HEK293 (cell line): Measurements from ENCODE around the gene MYL9.

ENCODE experiments used
- CTCF ChIA-PET: fragments of 350-600 bp; formaldehyde crosslinking; extraction: SDS; loops from one replicate; lab custom pipeline; 2021; ENCODE audit warnings: antibody characterized with exemption; lab: Yijun Ruan, JAX
- POLR2A ChIA-PET: fragments of 300-600 bp; formaldehyde crosslinking; extraction: SDS; loops from one replicate; lab custom pipeline; 2020; ENCODE audit warnings: antibody characterized with exemption, inconsistent platforms; lab: Yijun Ruan, JAX
- H3K27ac ChIP-seq: fragments of 200-500 bp; sonication (Bioruptor generic); 2 replicates; pipeline ENCODE4 v1.5.1; 2014; ENCODE audit warnings: low read depth, low read length, control low read depth, inconsistent platforms; ENCODE audit errors: extremely low read depth
- H3K36me3 ChIP-seq, 2 experiments: fragments of 200-500 bp in 1 of 2; sonication (Bioruptor generic) in 1 of 2; 1 replicate in 1 of 2; 2 replicates in 1 of 2; pipeline ENCODE4 v1.5.1; 2014 to 2017; ENCODE audit warnings: inconsistent platforms in 2 of 2, low read length in 2 of 2; ENCODE audit not compliant: control insufficient read depth in 2 of 2, insufficient read depth in 1 of 2
- H3K4me1 ChIP-seq: fragments of 200-500 bp; sonication (Bioruptor generic); 2 replicates; pipeline ENCODE4 v1.5.1; 2014; ENCODE audit warnings: mild to moderate bottlenecking, low read length, inconsistent platforms; ENCODE audit not compliant: control insufficient read depth, insufficient read depth
- H3K4me3 ChIP-seq: 2 replicates; pipeline ENCODE4 v1.5.1; 2011; ENCODE audit warnings: low read depth, mild to moderate bottlenecking, control low read depth, low read length, moderate library complexity
- H3K9me3 ChIP-seq: fragments of 200-500 bp; sonication (Bioruptor generic); 2 replicates; pipeline ENCODE4 v1.5.1; 2014; ENCODE audit warnings: low read depth, low read length, inconsistent platforms; ENCODE audit not compliant: control insufficient read depth, insufficient read depth
- CTCF ChIP-seq: fragments of 450-650 bp; formaldehyde crosslinking; IDR thresholded peaks from 2 replicates; pipeline ENCODE4 v1.5.1; 2016; ENCODE audit warnings: missing biosample characterization, missing genetic modification characterization
- INSM2 ChIP-seq: fragments of 450-650 bp; formaldehyde crosslinking; IDR thresholded peaks from 2 replicates; pipeline ENCODE4 v1.5.1; 2016; ENCODE audit warnings: missing biosample characterization, missing genetic modification characterization
- SCRT1 ChIP-seq: fragments of 450-650 bp; formaldehyde crosslinking; IDR thresholded peaks from 2 replicates; pipeline ENCODE4 v1.5.1; 2016; ENCODE audit warnings: missing biosample characterization, missing genetic modification characterization, borderline replicate concordance
- SCRT2 ChIP-seq: fragments of 450-650 bp; formaldehyde crosslinking; IDR thresholded peaks from 2 replicates; pipeline ENCODE4 v1.5.1; 2016; ENCODE audit warnings: missing biosample characterization, missing genetic modification characterization
- WT1 ChIP-seq: fragments of 450-650 bp; formaldehyde crosslinking; IDR thresholded peaks from 2 replicates; pipeline ENCODE4 v1.5.1; 2016; ENCODE audit warnings: missing biosample characterization, missing genetic modification characterization
- ZNF148 ChIP-seq: fragments of 450-650 bp; formaldehyde crosslinking; IDR thresholded peaks from 2 replicates; pipeline ENCODE4 v1.5.0; 2017; ENCODE audit warnings: missing biosample characterization, missing genetic modification characterization, borderline replicate concordance
- ZNF2 ChIP-seq: fragments of 450-650 bp; formaldehyde crosslinking; IDR thresholded peaks from 2 replicates; pipeline ENCODE4 v1.5.1; 2016; ENCODE audit warnings: missing biosample characterization, missing genetic modification characterization
- ZNF302 ChIP-seq: fragments of 450-650 bp; formaldehyde crosslinking; IDR thresholded peaks from 2 replicates; pipeline ENCODE4 v1.5.1; 2016; ENCODE audit warnings: missing biosample characterization, missing genetic modification characterization, low read depth
- ZNF426 ChIP-seq: fragments of 450-650 bp; formaldehyde crosslinking; IDR thresholded peaks from 2 replicates; pipeline ENCODE4 v1.5.1; 2017; ENCODE audit warnings: missing biosample characterization, missing genetic modification characterization, mild to moderate bottlenecking, inconsistent platforms, moderate library complexity
- ZNF548 ChIP-seq: fragments of 450-650 bp; formaldehyde crosslinking; IDR thresholded peaks from 2 replicates; pipeline ENCODE4 v1.5.1; 2016; ENCODE audit warnings: missing biosample characterization, missing genetic modification characterization
- ZNF629 ChIP-seq: fragments of 450-650 bp; formaldehyde crosslinking; IDR thresholded peaks from 2 replicates; pipeline ENCODE4 v1.5.1; 2017; ENCODE audit warnings: missing biosample characterization, missing genetic modification characterization
- ZNF670 ChIP-seq: fragments of 450-650 bp; formaldehyde crosslinking; IDR thresholded peaks from 2 replicates; pipeline ENCODE4 v1.5.1; 2016; ENCODE audit warnings: missing biosample characterization, missing genetic modification characterization, low read depth
- ZNF768 ChIP-seq: fragments of 450-650 bp; formaldehyde crosslinking; IDR thresholded peaks from 2 replicates; pipeline ENCODE4 v1.5.1; 2018; ENCODE audit warnings: missing biosample characterization, mild to moderate bottlenecking, missing genetic modification characterization
- TF ChIP-seq, protein P1 (sequence below): fragments of 450-650 bp; IDR thresholded peaks from 2 replicates; pipeline ENCODE4 v1.5.1; 2018; ENCODE audit warnings: missing biosample characterization, mild to moderate bottlenecking, missing genetic modification characterization
- TF ChIP-seq, protein P2 (sequence below): fragments of 450-650 bp; formaldehyde crosslinking; IDR thresholded peaks from 2 replicates; pipeline ENCODE4 v1.5.1; 2017; ENCODE audit warnings: missing biosample characterization, missing genetic modification characterization

MYL9 gene

DNA sequence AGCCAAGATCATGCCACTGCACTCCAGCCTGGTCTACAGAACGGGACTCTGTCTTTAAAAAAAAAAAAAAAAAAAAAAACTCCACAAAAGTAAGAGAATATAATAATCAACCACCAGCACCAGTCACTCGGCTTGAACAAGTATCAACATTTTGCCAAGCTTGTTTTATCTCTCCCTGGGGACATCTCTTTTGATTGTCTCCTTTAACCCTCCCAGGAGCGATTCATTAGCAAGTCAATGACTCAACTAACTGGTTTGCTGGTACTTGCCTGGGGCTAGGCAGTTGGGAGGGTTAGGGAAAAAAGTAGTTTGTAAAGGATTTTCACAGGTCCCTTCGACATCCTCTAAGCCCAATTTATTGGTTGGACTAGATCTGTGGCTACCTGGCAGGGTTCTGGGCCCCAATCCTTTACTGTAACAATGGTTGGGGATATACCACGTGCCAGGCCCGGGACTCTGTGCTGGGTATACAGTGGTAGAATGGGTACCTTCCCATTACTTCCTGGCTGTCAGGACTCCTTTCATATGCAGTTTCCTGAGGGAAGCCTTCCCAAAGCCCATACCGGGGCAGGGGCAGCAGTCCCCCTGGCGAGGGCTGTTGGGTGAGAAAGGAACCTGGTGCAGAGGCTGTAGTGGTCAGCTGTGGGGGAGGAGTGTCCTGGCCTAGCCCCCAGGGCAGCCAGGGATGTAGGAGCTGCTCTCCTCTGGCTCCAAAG lies 44.2 kb downstream of the MYL9 start (continued):
- TF ChIP-seq WT1 (tag by site-specific recombination) (peak; percentile 90), ZNF302 (tag by site-specific recombination) (no peak), ZNF629 (peak; percentile 80), INSM2 (peak; percentile 87)

GRCh38 chr20:36587388-36588070 lies 46.2 kb downstream of the MYL9 start:
- Histone ChIP-seq H3K4me1 (peaks cover 6% of the 10 kb centered on the region), H3K9me3 (no peaks in the 10 kb centered on the region), H3K4me3 (no peak overlapping the region), H3K36me3 (peaks cover 0 to 52% of the 10 kb centered on the region in 2 experiments; a peak in 2 of 3 replicates), H3K27ac (no peak overlapping the region)
- POLR2A ChIA-PET = interaction anchor here (0.6 to 2.4 kb wide), 4 partner anchors 11 to 623 kb away, joined by 3 to 12 read pairs (median 8); partner anchors contain the start of gene RAB5IF
- CTCF ChIA-PET = interaction anchor here (0.5 to 2.2 kb wide), 3 partner anchors 18 to 436 kb away, joined by 3 to 14 read pairs (median 3); partner anchors contain the start of gene RAB5IF
- TF ChIP-seq, protein P1, sequence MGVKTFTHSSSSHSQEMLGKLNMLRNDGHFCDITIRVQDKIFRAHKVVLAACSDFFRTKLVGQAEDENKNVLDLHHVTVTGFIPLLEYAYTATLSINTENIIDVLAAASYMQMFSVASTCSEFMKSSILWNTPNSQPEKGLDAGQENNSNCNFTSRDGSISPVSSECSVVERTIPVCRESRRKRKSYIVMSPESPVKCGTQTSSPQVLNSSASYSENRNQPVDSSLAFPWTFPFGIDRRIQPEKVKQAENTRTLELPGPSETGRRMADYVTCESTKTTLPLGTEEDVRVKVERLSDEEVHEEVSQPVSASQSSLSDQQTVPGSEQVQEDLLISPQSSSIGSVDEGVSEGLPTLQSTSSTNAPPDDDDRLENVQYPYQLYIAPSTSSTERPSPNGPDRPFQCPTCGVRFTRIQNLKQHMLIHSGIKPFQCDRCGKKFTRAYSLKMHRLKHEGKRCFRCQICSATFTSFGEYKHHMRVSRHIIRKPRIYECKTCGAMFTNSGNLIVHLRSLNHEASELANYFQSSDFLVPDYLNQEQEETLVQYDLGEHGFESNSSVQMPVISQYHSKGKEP (tag by site-specific recombination) = no peak
- 0 out of 2 replicates have a peak, but pooled peaks have one; percentile 14 for TF ChIP-seq SCRT2
- no peak for TF ChIP-seq ZNF548 (tag by site-specific recombination)

- ChIA-PET POLR2A (interaction anchor here (0.6 to 2.2 kb wide), 3 partner anchors 18 to 103 kb away, joined by 3 to 8 read pairs (median 4); partner anchors contain the start of gene TGIF2), CTCF (interaction anchor here (0.6 to 2.1 kb wide), 3 partner anchors 14 to 311 kb away, joined by 4 to 13 read pairs (median 6); partner anchors contain the start of gene RAB5IF)
- TF ChIP-seq SCRT2 (0 out of 2 replicates have a peak, but pooled peaks have one; percentile 9), ZNF670 (no peak), ZNF768 (no peak), SCRT1 (0 out of 2 replicates have a peak, but pooled peaks have one; percentile 1), ZNF426 (tag by site-specific recombination) (no peak)
- Histone ChIP-seq H3K36me3 (peaks cover 0 to 60% of the 10 kb centered on the region in 2 experiments; a peak in 2 of 3 replicates), H3K9me3 (no peaks in the 10 kb centered on the region), H3K27ac (no peak overlapping the region), H3K4me3 (no peak overlapping the region), H3K4me1 (peaks cover 3% of the 10 kb centered on the region; the same call in 1 of the 2 replicates)
Measured at GRCh38 chr20:36591281-36591680, 50.0 kb downstream of the MYL9 start.

DNA sequence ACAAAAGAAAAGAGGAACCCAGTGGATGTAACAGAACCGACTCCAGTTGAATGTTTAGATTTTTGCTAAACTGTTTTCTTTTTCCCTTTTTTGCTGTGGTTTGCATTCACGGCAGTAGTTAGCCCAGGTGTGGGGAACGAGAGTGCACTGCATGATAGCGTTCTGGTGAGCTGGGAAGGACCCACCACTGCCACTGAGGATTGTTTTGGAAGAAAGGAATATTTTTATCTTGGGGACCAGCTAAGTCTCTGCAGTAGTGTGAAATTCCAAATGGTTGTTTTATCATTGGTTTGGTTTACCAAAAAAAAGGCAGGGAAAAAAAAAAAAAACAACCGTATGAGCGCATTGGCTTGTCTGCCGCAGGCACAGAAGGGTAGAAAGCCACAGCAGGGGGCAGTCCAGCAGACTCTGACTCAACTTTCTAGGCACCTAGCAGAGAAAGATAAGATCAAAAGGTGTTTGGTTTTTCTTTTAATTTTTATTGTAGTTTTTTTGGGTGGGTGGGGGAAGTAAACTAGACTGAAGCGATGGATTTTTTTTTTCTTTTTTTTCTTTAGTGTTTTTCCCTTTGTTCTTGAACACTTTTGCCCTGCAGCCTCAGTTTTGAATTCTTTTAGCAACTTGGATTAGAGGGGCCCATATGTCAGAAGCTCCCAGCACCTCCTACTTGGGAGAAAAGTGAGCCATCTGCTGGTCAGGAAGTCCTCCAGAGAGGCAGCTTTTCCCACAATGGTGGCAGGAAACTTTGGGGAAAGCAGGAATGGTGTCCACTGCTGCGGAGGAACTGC lies 50.7 kb downstream of the MYL9 start:
- no peak overlapping the region for H3K4me3 ChIP-seq
- peaks cover 3% of the 10 kb centered on the region; the same call in 1 of the 2 replicates for H3K4me1 ChIP-seq
- no peak overlapping the region for H3K27ac ChIP-seq
- ChIA-PET POLR2A (interaction anchor here (0.6 to 2.2 kb wide), 3 partner anchors 19 to 104 kb away, joined by 3 to 8 read pairs (median 4); partner anchors contain the start of gene TGIF2), CTCF (interaction anchor here (0.6 to 2.1 kb wide), 3 partner anchors 14 to 202 kb away, joined by 3 to 13 read pairs (median 4); partner anchors contain the start of gene RAB5IF)
- H3K9me3 ChIP-seq = no peaks in the 10 kb centered on the region
- peaks cover 0 to 55% of the 10 kb centered on the region in 2 experiments; a peak in 2 of 3 replicates for H3K36me3 ChIP-seq
- TF ChIP-seq ZNF148 (tag by site-specific recombination) = no peak
- no peak for TF ChIP-seq ZNF2 (tag by site-specific recombination)
- peak; percentile 56 for TF ChIP-seq CTCF (tag by site-specific recombination)
- TF ChIP-seq, protein P2, sequence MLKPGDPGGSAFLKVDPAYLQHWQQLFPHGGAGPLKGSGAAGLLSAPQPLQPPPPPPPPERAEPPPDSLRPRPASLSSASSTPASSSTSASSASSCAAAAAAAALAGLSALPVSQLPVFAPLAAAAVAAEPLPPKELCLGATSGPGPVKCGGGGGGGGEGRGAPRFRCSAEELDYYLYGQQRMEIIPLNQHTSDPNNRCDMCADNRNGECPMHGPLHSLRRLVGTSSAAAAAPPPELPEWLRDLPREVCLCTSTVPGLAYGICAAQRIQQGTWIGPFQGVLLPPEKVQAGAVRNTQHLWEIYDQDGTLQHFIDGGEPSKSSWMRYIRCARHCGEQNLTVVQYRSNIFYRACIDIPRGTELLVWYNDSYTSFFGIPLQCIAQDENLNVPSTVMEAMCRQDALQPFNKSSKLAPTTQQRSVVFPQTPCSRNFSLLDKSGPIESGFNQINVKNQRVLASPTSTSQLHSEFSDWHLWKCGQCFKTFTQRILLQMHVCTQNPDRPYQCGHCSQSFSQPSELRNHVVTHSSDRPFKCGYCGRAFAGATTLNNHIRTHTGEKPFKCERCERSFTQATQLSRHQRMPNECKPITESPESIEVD (tag by site-specific recombination) = peak; percentile 76
